GM12878 (cell line): ENCODE measurements around the gene SEM1.

ENCODE experiments used
- CHD4 ChIP-seq: fragments of 200-600 bp; sonication (generic); IDR thresholded peaks from 2 replicates; pipeline ENCODE4 v1.6.1; 2016; ENCODE audit warnings: mild to moderate bottlenecking
- CTCF ChIP-seq, 3 experiments: IDR thresholded peaks in 2 of 3; conservative IDR thresholded peaks in 1 of 3; 2 replicates each; pipeline ENCODE4 v1.5.1; 2011; ENCODE audit warnings: low read depth in 3 of 3, low read length in 3 of 3, mild to moderate bottlenecking in 3 of 3, control low read depth in 2 of 3, moderate library complexity in 2 of 3, inconsistent platforms in 1 of 3, mixed read lengths in 1 of 3; ENCODE audit not compliant: control insufficient read depth in 2 of 3, insufficient read depth in 1 of 3; ENCODE audit errors: extremely low read depth in 1 of 3
- EP300 ChIP-seq, 2 experiments: fragments of 150-350 bp in 1 of 2; IDR thresholded peaks; 2 replicates each; pipeline ENCODE4 v1.6.1; 2011 to 2012; ENCODE audit warnings: low read depth in 2 of 2, low read length in 2 of 2, borderline replicate concordance in 1 of 2, improper control_type of control experiment in 1 of 2, inconsistent platforms in 1 of 2; ENCODE audit not compliant: control insufficient read depth in 1 of 2
- SP1 ChIP-seq: IDR thresholded peaks from one replicate; pipeline ENCODE4 v1.6.1; 2011; ENCODE audit warnings: low read depth, low read length
- TF ChIP-seq, protein P1 (sequence below): IDR thresholded peaks from 2 replicates; pipeline ENCODE4 v1.6.1; 2012; ENCODE audit warnings: low read depth, low read length, improper control_type of control experiment
- TF ChIP-seq, protein P2 (sequence below): IDR thresholded peaks from 2 replicates; pipeline ENCODE4 v1.6.1; 2012; ENCODE audit warnings: low read depth, low read length, improper control_type of control experiment

DNA sequence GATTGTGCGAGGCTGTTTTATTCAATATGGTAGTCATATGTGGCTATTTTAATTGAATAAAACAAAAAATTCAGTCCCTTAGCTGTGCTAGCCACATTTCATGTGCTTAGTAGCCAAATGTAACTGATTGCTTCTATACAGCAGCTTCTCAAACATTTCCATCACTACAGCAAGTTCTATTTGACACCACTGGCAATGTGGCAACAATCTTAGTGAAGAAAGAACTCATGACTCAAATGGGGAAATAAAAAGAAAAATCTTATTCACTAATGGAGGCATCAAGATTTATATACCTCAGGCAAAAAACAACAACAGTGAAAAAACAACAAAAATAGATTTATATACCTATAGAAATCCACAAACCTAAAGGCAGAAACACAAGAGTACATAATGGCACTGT is 17.9 kb downstream of the SEM1 start:
- no peak for TF ChIP-seq CTCF (IDR thresholded peaks at IDR 0.05 in 2 of 3, conservative IDR thresholded peaks at IDR 0.05 in 1 of 3; ENCODE audit: control insufficient read depth in 2 of 3, extremely low read depth in 1 of 3, insufficient read depth in 1 of 3, low read depth in 3 of 3, low read length in 3 of 3)
- no peak for TF ChIP-seq CHD4
- TF ChIP-seq, protein P1, sequence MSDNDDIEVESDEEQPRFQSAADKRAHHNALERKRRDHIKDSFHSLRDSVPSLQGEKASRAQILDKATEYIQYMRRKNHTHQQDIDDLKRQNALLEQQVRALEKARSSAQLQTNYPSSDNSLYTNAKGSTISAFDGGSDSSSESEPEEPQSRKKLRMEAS = no peak
- no peak for TF ChIP-seq SP1
- TF ChIP-seq EP300 (IDR thresholded peaks at IDR 0.05; ENCODE audit: borderline replicate concordance in 1 of 2, control insufficient read depth in 1 of 2, low read depth in 2 of 2, low read length in 2 of 2) = no peak
- TF ChIP-seq, protein P2, sequence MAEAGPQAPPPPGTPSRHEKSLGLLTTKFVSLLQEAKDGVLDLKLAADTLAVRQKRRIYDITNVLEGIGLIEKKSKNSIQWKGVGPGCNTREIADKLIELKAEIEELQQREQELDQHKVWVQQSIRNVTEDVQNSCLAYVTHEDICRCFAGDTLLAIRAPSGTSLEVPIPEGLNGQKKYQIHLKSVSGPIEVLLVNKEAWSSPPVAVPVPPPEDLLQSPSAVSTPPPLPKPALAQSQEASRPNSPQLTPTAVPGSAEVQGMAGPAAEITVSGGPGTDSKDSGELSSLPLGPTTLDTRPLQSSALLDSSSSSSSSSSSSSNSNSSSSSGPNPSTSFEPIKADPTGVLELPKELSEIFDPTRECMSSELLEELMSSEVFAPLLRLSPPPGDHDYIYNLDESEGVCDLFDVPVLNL = no peak
